GM18870 (cell line): ENCODE measurements around the gene FAM209B.
"Not testable (repeated sequence)": the region's sequence is repeated elsewhere in the genome, so short reads cannot be mapped to it uniquely, and the experiment has no call there.

ENCODE experiments used
- ATAC-seq: cut with Tn5 transposase; IDR thresholded peaks from one replicate; pipeline ENCODE4 v1.9.1; 2021; ENCODE audit warnings: moderate library complexity; ENCODE audit not compliant: unreplicated experiment

The FAM209B gene

GRCh38 chr20:56532946-56533345, at the start of gene FAM209B:
FAM209B (plus strand) TSS chr20:56533246; CDS start chr20:56533342, 96 bp downstream.
- ATAC-seq: not testable (repeated sequence)

GRCh38 chr20:56483970-56484369, 49.1 kb upstream of the FAM209B start:
- no peak for ATAC-seq

GRCh38 chr20:56487216-56487615, 45.8 kb upstream of the FAM209B start:
- ATAC-seq: no peak

GRCh38 chr20:56488566-56488965, 44.5 kb upstream of the FAM209B start:
- no peak for ATAC-seq

GRCh38 chr20:56501116-56501515, 31.9 kb upstream of the FAM209B start:
- no peak for ATAC-seq

- no peak for ATAC-seq
Observed at GRCh38 chr20:56503916-56504315, 29.1 kb upstream of the FAM209B start.

GRCh38 chr20:56504373-56505005, 28.6 kb upstream of the FAM209B start:
- ATAC-seq: no peak

- no peak for ATAC-seq
Observed at GRCh38 chr20:56506103-56506502, 26.9 kb upstream of the FAM209B start.

GRCh38 chr20:56511926-56512325, 21.1 kb upstream of the FAM209B start:
- ATAC-seq: no peak

GRCh38 chr20:56513161-56514150, 19.6 kb upstream of the FAM209B start:
- no peak for ATAC-seq

- ATAC-seq: no peak
Observed at GRCh38 chr20:56516631-56517030, 16.4 kb upstream of the FAM209B start.

- ATAC-seq: no peak
Observed at GRCh38 chr20:56517211-56517610, 15.8 kb upstream of the FAM209B start.

GRCh38 chr20:56517641-56518040, 15.4 kb upstream of the FAM209B start:
- ATAC-seq: no peak

GRCh38 chr20:56518126-56518525, 14.9 kb upstream of the FAM209B start:
- no peak for ATAC-seq

- ATAC-seq: no peak
Observed at GRCh38 chr20:56518721-56519398, 14.2 kb upstream of the FAM209B start.

GRCh38 chr20:56519551-56519950, 13.5 kb upstream of the FAM209B start:
- no peak for ATAC-seq

GRCh38 chr20:56520180-56520579, 12.9 kb upstream of the FAM209B start:
- ATAC-seq: no peak

GRCh38 chr20:56520746-56521354, 12.2 kb upstream of the FAM209B start:
- ATAC-seq: not testable (repeated sequence)

GRCh38 chr20:56522311-56522710, 10.7 kb upstream of the FAM209B start:
- ATAC-seq: no peak

- not testable (repeated sequence) for ATAC-seq
Observed at GRCh38 chr20:56524444-56524843, 8.6 kb upstream of the FAM209B start, which contains the start of gene FAM209A. FAM209A (plus strand) TSS chr20:56524744; CDS start chr20:56524809, 65 bp downstream.

GRCh38 chr20:56527521-56527920, 5.5 kb upstream of the FAM209B start:
- no peak for ATAC-seq
